Fibroblast of lung (primary cell): ENCODE results near the gene GOLM1.

ENCODE experiments used
- CTCF ChIP-seq, 2 donors: IDR thresholded peaks in 1 of 2; conservative IDR thresholded peaks in 1 of 2; 1 replicate in 1 of 2; 2 replicates in 1 of 2; pipeline ENCODE4 v1.5.1; 2011 to 2012; ENCODE audit warnings: low read length in 2 of 2, control low read depth in 1 of 2, inconsistent platforms in 1 of 2, low read depth in 1 of 2, mild to moderate bottlenecking in 1 of 2
- EZH2 ChIP-seq: IDR thresholded peaks from 2 replicates; pipeline ENCODE4 v1.5.1; 2012; ENCODE audit warnings: low read length, control low read depth, mild to moderate bottlenecking; ENCODE audit errors: missing control alignments

DNA sequence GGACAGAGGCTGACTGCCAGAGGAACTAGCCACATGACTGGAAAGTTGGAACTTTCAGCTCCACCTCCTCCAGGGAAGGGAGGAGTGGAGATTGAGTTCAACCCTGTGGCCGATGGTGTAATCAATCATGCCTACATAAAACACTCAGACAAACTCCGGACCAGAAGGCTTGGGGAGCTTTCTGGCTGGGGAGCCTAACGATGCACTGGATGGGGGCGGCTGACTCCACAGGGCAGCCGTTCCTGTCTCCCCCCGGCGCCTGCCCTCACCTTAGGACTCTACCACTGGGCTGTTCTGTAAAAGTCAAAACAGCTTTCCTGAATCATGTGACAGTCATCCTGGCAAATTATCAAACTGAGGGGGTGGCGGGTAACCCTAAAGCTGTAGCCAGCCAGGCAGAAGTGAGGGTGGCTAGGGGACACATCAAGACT, 58.0 kb downstream of the GOLM1 start:
- TF ChIP-seq CTCF (conservative IDR thresholded peaks at IDR 0.05 in 1 of 2, IDR thresholded peaks at IDR 0.05 in 1 of 2; ENCODE audit: low read depth in 1 of 2, low read length in 2 of 2) (no peak), EZH2 (no peak)
